Adrenal gland (tissue), 5 donors: ENCODE data around the gene ITGA11.

ENCODE experiments used
- POLR2A ChIP-seq, 2 donors: fragments of 450-650 bp; IDR thresholded peaks; one replicate each; pipeline ENCODE4 v1.6.1; 2017; ENCODE audit warnings: antibody characterized with exemption in 2 of 2, mild to moderate bottlenecking in 2 of 2, moderate library complexity in 1 of 2
- TF ChIP-seq, protein P1 (sequence below), 6 experiments: fragments of 450-650 bp in 4 of 6; fragments of 200-600 bp in 2 of 6; sonication (generic) in 1 of 6; IDR thresholded peaks; 1 replicate in 5 of 6; 2 replicates in 1 of 6; pipeline versions ENCODE4 v1.5.1 to v1.8.0; 2016 to 2021; ENCODE audit warnings: antibody characterized with exemption in 6 of 6, mild to moderate bottlenecking in 2 of 6, moderate library complexity in 1 of 6
- donor health status: DM: no; HTN: no; CAD: no.

DNA sequence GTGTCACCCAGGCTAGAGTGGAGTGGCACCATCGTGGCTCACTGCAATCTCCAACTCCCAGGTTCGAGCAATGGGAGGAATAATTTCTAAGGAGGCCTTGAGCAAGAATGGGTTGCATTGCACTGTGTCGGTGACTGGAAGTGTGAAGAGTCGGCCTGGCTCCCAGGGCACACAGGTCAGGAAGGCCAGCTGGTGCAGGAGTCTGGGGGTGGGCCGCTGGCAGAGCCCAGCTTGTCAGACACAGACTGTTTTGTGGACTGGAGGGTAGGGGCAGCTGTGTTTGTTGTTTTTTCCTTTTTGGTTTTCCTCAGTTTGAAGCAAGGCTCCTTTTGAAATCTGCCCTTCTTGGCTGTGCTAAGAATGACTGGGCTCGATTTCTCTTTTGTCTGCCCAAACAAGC, 66.2 kb downstream of the ITGA11 start:
- TF ChIP-seq, protein P1, sequence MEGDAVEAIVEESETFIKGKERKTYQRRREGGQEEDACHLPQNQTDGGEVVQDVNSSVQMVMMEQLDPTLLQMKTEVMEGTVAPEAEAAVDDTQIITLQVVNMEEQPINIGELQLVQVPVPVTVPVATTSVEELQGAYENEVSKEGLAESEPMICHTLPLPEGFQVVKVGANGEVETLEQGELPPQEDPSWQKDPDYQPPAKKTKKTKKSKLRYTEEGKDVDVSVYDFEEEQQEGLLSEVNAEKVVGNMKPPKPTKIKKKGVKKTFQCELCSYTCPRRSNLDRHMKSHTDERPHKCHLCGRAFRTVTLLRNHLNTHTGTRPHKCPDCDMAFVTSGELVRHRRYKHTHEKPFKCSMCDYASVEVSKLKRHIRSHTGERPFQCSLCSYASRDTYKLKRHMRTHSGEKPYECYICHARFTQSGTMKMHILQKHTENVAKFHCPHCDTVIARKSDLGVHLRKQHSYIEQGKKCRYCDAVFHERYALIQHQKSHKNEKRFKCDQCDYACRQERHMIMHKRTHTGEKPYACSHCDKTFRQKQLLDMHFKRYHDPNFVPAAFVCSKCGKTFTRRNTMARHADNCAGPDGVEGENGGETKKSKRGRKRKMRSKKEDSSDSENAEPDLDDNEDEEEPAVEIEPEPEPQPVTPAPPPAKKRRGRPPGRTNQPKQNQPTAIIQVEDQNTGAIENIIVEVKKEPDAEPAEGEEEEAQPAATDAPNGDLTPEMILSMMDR (IDR thresholded peaks at IDR 0.05): no peak
- TF ChIP-seq POLR2A (IDR thresholded peaks at IDR 0.05): no peak
